Measurements from ENCODE around the gene ALG9. TPM values are rescaled to one million over a fixed set of nuclear protein-coding genes. Genes with fewer than 3 reads are reported as not detected.

The ALG9 gene
- total RNA-seq, 1 donor from 2014 or later, result 24.9 TPM

DNA sequence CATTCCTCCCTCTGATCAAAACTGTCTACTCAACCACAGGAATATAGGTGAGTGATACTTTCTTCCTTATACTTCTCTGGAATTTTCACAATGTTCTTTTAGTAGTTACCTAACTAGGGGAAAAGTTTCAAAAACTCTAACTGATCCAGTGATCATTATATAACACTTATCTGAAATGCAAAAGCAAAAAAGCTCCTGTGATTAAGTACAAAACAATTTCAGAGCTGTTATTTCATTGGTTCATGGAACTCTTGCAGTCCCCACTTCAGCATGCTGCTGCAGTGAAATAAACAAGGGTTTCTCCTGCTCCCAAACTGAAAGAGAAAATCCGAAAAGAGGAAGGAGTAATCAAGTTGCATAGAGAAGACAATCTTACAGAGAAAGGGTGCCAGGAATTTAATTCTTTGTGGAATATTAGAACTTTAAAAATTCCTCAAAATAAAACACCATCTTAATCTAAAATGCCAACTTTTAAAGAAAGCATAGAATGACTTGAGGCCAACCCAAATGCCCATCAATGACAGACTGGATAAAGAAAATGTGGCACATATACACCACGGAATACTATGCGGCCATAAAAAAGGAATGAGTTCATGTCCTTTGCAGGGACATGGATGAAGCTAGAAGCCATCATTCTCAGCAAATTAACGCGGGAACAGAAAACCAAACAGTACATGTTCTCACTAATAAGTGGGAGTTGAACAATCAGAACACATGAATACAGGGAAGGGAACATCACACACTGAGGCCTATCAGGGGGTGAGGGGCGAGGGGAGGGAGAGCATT, 125.5 kb downstream of the ALG9 start:
- Histone ChIP-seq H2AFZ (ENCODE audit: low read depth, low read length) (no peak overlapping the region), H3K27ac (ENCODE audit: low read depth, low read length) (peak overlapping the region; percentile 69), H3K27me3 (ENCODE audit: insufficient read depth, low read length) (no peaks in the 10 kb centered on the region), H3K36me3 (ENCODE audit: insufficient read depth, low read length) (peaks cover 45% of the 10 kb centered on the region), H3K9ac (ENCODE audit: low read length) (peak overlapping the region; percentile 39), H3K4me1 (ENCODE audit: insufficient read depth, low read length) (peaks cover 9% of the 10 kb centered on the region), H3K4me2 (ENCODE audit: low read length) (peak overlapping the region; percentile 63), H3K79me2 (ENCODE audit: insufficient read depth, low read length) (peaks cover 26% of the 10 kb centered on the region), H3K4me3 (ENCODE audit: insufficient read depth, low read depth, low read length) (no peak overlapping the region), H3K9me3 (ENCODE audit: insufficient read depth, low read depth, low read length) (no peaks in the 10 kb centered on the region), H4K20me1 (ENCODE audit: insufficient read depth, low read length) (no peaks in the 10 kb centered on the region)
- Mint-ChIP-seq H3K27ac (ENCODE audit: unreplicated experiment) (peak overlapping the region; percentile 60), H3K27me3 (ENCODE audit: low read depth, unreplicated experiment) (no peaks in the 10 kb centered on the region), H3K9me3 (ENCODE audit: unreplicated experiment) (no peaks in the 10 kb centered on the region), H3K4me1 (ENCODE audit: low read depth, unreplicated experiment) (peaks cover 14% of the 10 kb centered on the region), H3K4me3 (ENCODE audit: unreplicated experiment) (peak overlapping the region; percentile 34), H3K36me3 (ENCODE audit: low read depth, unreplicated experiment) (peaks cover 17% of the 10 kb centered on the region)
- TF ChIP-seq, protein P1, sequence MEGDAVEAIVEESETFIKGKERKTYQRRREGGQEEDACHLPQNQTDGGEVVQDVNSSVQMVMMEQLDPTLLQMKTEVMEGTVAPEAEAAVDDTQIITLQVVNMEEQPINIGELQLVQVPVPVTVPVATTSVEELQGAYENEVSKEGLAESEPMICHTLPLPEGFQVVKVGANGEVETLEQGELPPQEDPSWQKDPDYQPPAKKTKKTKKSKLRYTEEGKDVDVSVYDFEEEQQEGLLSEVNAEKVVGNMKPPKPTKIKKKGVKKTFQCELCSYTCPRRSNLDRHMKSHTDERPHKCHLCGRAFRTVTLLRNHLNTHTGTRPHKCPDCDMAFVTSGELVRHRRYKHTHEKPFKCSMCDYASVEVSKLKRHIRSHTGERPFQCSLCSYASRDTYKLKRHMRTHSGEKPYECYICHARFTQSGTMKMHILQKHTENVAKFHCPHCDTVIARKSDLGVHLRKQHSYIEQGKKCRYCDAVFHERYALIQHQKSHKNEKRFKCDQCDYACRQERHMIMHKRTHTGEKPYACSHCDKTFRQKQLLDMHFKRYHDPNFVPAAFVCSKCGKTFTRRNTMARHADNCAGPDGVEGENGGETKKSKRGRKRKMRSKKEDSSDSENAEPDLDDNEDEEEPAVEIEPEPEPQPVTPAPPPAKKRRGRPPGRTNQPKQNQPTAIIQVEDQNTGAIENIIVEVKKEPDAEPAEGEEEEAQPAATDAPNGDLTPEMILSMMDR (IDR thresholded peaks at IDR 0.05; ENCODE audit: insufficient read depth, low read depth, low read length), result no peak
- TF ChIP-seq EZH2 (IDR thresholded peaks at IDR 0.05; ENCODE audit: insufficient read depth, low read length), result no peak
- peak; percentile 59 for DNase-seq (ENCODE audit: low read depth)
- FAIRE-seq, result peak; percentile 13

- Mint-ChIP-seq H3K4me1 (ENCODE audit: low read depth, unreplicated experiment) (peaks cover 14% of the 10 kb centered on the region), H3K4me3 (ENCODE audit: unreplicated experiment) (no peak overlapping the region), H3K36me3 (ENCODE audit: low read depth, unreplicated experiment) (peaks cover 14% of the 10 kb centered on the region), H3K27me3 (ENCODE audit: low read depth, unreplicated experiment) (no peaks in the 10 kb centered on the region), H3K27ac (ENCODE audit: unreplicated experiment) (no peak overlapping the region), H3K9me3 (ENCODE audit: unreplicated experiment) (no peaks in the 10 kb centered on the region)
- peaks cover 26% of the 10 kb centered on the region for H3K79me2 ChIP-seq (ENCODE audit: insufficient read depth, low read length)
- FAIRE-seq (no peak), DNase-seq (ENCODE audit: low read depth) (no peak)
- H3K27ac ChIP-seq (ENCODE audit: low read depth, low read length), result no peak overlapping the region
- no peak overlapping the region for H3K9ac ChIP-seq (ENCODE audit: low read length)
- H3K36me3 ChIP-seq (ENCODE audit: insufficient read depth, low read length), result peaks cover 43% of the 10 kb centered on the region
- H3K27me3 ChIP-seq (ENCODE audit: insufficient read depth, low read length), result no peaks in the 10 kb centered on the region
- H2AFZ ChIP-seq (ENCODE audit: low read depth, low read length), result no peak overlapping the region
- no peaks in the 10 kb centered on the region for H4K20me1 ChIP-seq (ENCODE audit: insufficient read depth, low read length)
- no peaks in the 10 kb centered on the region for H3K9me3 ChIP-seq (ENCODE audit: insufficient read depth, low read depth, low read length)
- H3K4me1 ChIP-seq (ENCODE audit: insufficient read depth, low read length), result peaks cover 9% of the 10 kb centered on the region
- H3K4me3 ChIP-seq (ENCODE audit: insufficient read depth, low read depth, low read length), result no peak overlapping the region
- TF ChIP-seq, protein P1 (IDR thresholded peaks at IDR 0.05; ENCODE audit: insufficient read depth, low read depth, low read length), result no peak
- no peak for TF ChIP-seq EZH2 (IDR thresholded peaks at IDR 0.05; ENCODE audit: insufficient read depth, low read length)
- H3K4me2 ChIP-seq (ENCODE audit: low read length), result no peak overlapping the region
Measured at GRCh38 chr11:111743700-111744099, 127.7 kb downstream of the ALG9 start.

- no peak overlapping the region for H3K4me3 Mint-ChIP-seq (ENCODE audit: unreplicated experiment)
- H3K9me3 Mint-ChIP-seq (ENCODE audit: unreplicated experiment), result no peaks in the 10 kb centered on the region
- H3K27me3 Mint-ChIP-seq (ENCODE audit: low read depth, unreplicated experiment), result no peaks in the 10 kb centered on the region
- no peak for FAIRE-seq
- H3K4me1 Mint-ChIP-seq (ENCODE audit: low read depth, unreplicated experiment), result peaks cover 19% of the 10 kb centered on the region
- H2AFZ ChIP-seq (ENCODE audit: low read depth, low read length), result no peak overlapping the region
- no peak overlapping the region for H3K4me2 ChIP-seq (ENCODE audit: low read length)
- H3K9me3 ChIP-seq (ENCODE audit: insufficient read depth, low read depth, low read length), result no peaks in the 10 kb centered on the region
- H3K27ac Mint-ChIP-seq (ENCODE audit: unreplicated experiment), result no peak overlapping the region
- peaks cover 9% of the 10 kb centered on the region for H3K36me3 Mint-ChIP-seq (ENCODE audit: low read depth, unreplicated experiment)
- H3K27ac ChIP-seq (ENCODE audit: low read depth, low read length), result no peak overlapping the region
- TF ChIP-seq EZH2 (IDR thresholded peaks at IDR 0.05; ENCODE audit: insufficient read depth, low read length), result no peak
- TF ChIP-seq, protein P1 (IDR thresholded peaks at IDR 0.05; ENCODE audit: insufficient read depth, low read depth, low read length), result no peak
- DNase-seq (ENCODE audit: low read depth), result no peak
- peaks cover 19% of the 10 kb centered on the region for H3K79me2 ChIP-seq (ENCODE audit: insufficient read depth, low read length)
- H3K9ac ChIP-seq (ENCODE audit: low read length), result no peak overlapping the region
- H3K4me3 ChIP-seq (ENCODE audit: insufficient read depth, low read depth, low read length), result no peak overlapping the region
- peaks cover 41% of the 10 kb centered on the region for H3K36me3 ChIP-seq (ENCODE audit: insufficient read depth, low read length)
- H3K4me1 ChIP-seq (ENCODE audit: insufficient read depth, low read length), result peaks cover 13% of the 10 kb centered on the region
- H3K27me3 ChIP-seq (ENCODE audit: insufficient read depth, low read length), result no peaks in the 10 kb centered on the region
- H4K20me1 ChIP-seq (ENCODE audit: insufficient read depth, low read length), result no peaks in the 10 kb centered on the region
Measured at GRCh38 chr11:111741751-111742150, 129.6 kb downstream of the ALG9 start.
